HG03457 (cell line): Measurements from ENCODE around the gene ETF1.
"Not testable (repeated sequence)": the region's sequence is repeated elsewhere in the genome, so short reads cannot be mapped to it uniquely, and the experiment has no call there.

ENCODE experiments used
- ATAC-seq: cut with Tn5 transposase; IDR thresholded peaks from one replicate; pipeline ENCODE4 v1.9.1; 2021; ENCODE audit warnings: moderate number of reproducible peaks; ENCODE audit not compliant: unreplicated experiment

ETF1 gene

GRCh38 chr5:138492560-138493045 lies 50.4 kb downstream of the ETF1 start:
- no peak for ATAC-seq

- peak; percentile 89 for ATAC-seq
Measured at GRCh38 chr5:138491669-138492559, 51.1 kb downstream of the ETF1 start.

- ATAC-seq: no peak
Measured at GRCh38 chr5:138491284-138491648, 51.8 kb downstream of the ETF1 start.

- no peak for ATAC-seq
Measured at GRCh38 chr5:138490648-138491283, 52.3 kb downstream of the ETF1 start.

- ATAC-seq: no peak
Measured at GRCh38 chr5:138489683-138490061, 53.4 kb downstream of the ETF1 start.

GRCh38 chr5:138488481-138488945 lies 54.5 kb downstream of the ETF1 start:
- no peak for ATAC-seq

- ATAC-seq: no peak
Measured at GRCh38 chr5:138482638-138483037, 60.4 kb downstream of the ETF1 start.

GRCh38 chr5:138476918-138477317 lies 66.1 kb downstream of the ETF1 start:
- no peak for ATAC-seq

- not testable (repeated sequence) for ATAC-seq
Measured at GRCh38 chr5:138473151-138473550, 69.9 kb downstream of the ETF1 start.

- ATAC-seq: no peak
Measured at GRCh38 chr5:138472353-138472752, 70.7 kb downstream of the ETF1 start.

GRCh38 chr5:138471052-138471361 lies 72.0 kb downstream of the ETF1 start:
- no peak for ATAC-seq

GRCh38 chr5:138470322-138471051 lies 72.5 kb downstream of the ETF1 start:
- no peak for ATAC-seq

GRCh38 chr5:138469540-138470321 lies 73.3 kb downstream of the ETF1 start:
- no peak for ATAC-seq

- no peak for ATAC-seq
Measured at GRCh38 chr5:138468966-138469539, 74.0 kb downstream of the ETF1 start.

- ATAC-seq: no peak
Measured at GRCh38 chr5:138468133-138468965, 74.7 kb downstream of the ETF1 start.

GRCh38 chr5:138467711-138468132 lies 75.3 kb downstream of the ETF1 start:
- no peak for ATAC-seq

- no peak for ATAC-seq
Measured at GRCh38 chr5:138466900-138467710, 75.9 kb downstream of the ETF1 start.

GRCh38 chr5:138466125-138466899 lies 76.7 kb downstream of the ETF1 start:
- no peak for ATAC-seq
